Stimulated activated naive B cell treated with anti-CD40 and anti-IgM and Interleukin-4, amounts not matched to agents 10 μg/mL and 1 μg/mL and 100 μg/mL, for 72 hours (primary cell): ENCODE data around the gene IRX1.

ENCODE experiments used
- ATAC-seq, 2 donors: fragments of 150-1000 bp; cut with Tn5 transposase; replicated peaks; 2 replicates each; pipeline ENCODE4 v1.10.0; 2021; ENCODE audit warnings: moderate library complexity in 1 of 2
- DNase-seq: peaks from one replicate; pipeline ENCODE4 v3.0.0; 2021
- H3K27ac Mint-ChIP-seq: one replicate; pipeline ENCODE4 v1.8.0; 2022; ENCODE audit warnings: mild to moderate bottlenecking, mixed read lengths
- H3K27me3 Mint-ChIP-seq, 2 donors: one replicate each; pipeline ENCODE4 v1.8.0; 2022; ENCODE audit warnings: mixed read lengths in 2 of 2
- H3K36me3 Mint-ChIP-seq, 2 donors: one replicate each; pipeline ENCODE4 v1.8.0; 2022; ENCODE audit warnings: mixed read lengths in 2 of 2, mild to moderate bottlenecking in 1 of 2
- H3K4me1 Mint-ChIP-seq, 2 donors: one replicate each; pipeline ENCODE4 v1.8.0; 2022; ENCODE audit warnings: mixed read lengths in 2 of 2, mild to moderate bottlenecking in 1 of 2
- H3K4me3 Mint-ChIP-seq, 2 donors: one replicate each; pipeline ENCODE4 v1.8.0; 2022; ENCODE audit warnings: mild to moderate bottlenecking in 2 of 2, mixed read lengths in 2 of 2, moderate library complexity in 1 of 2
- H3K9me3 Mint-ChIP-seq, 2 donors: one replicate each; pipeline ENCODE4 v1.8.0; 2022; ENCODE audit warnings: mixed read lengths in 2 of 2, mild to moderate bottlenecking in 1 of 2

The IRX1 gene

GRCh38 chr5:3606121-3606831, 10.6 kb downstream of the IRX1 start:
- DNase-seq (no peak), ATAC-seq (no peak)
- H3K4me1 Mint-ChIP-seq, result peaks cover 2 to 13% of the 10 kb centered on the region in 2 donors
- H3K36me3 Mint-ChIP-seq, result peaks cover 2 to 7% of the 10 kb centered on the region in 2 donors
- no peak overlapping the region for H3K4me3 Mint-ChIP-seq
- peaks cover 0 to 3% of the 10 kb centered on the region in 2 donors for H3K9me3 Mint-ChIP-seq
- H3K27ac Mint-ChIP-seq, result no peak overlapping the region
- peaks cover 72 to 95% of the 10 kb centered on the region in 2 donors for H3K27me3 Mint-ChIP-seq

DNA sequence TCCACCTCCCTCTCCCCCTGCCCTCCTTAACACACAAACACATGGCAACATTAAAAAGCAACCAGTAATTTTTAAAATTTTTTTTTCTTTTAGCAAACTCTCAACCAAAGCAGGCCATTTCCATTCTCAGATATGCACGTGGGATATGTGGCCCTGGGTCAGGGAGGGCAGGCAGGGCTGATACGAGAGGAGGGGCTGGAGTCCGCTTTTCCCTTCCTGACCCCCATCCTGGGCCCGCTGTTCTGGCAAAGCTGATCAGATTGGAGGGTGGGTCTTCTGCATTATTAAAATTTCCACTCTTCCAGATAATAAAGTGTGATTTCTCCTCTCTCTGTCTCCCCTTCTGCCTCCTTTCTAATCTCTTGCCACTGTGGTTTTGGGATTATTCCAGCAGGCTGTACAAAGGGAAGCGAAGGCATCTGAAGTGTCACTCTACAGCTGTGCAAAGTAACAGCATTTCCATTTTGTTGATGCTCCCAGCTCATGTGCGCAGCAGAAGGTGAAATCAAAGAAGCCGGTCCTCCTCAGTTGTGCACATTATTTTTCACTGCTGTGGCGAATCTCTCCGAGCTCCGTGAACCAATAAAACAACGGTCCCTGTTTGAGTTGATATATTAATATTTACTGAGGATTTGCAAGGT, 12.0 kb downstream of the IRX1 start:
- no peak for ATAC-seq
- Mint-ChIP-seq H3K36me3 (peaks cover 0 to 3% of the 10 kb centered on the region in 2 donors), H3K4me3 (no peak overlapping the region), H3K4me1 (peaks cover under 1 to 8% of the 10 kb centered on the region in 2 donors), H3K9me3 (peaks cover 0 to 4% of the 10 kb centered on the region in 2 donors), H3K27ac (peak overlapping the region; percentile 56), H3K27me3 (peaks cover 58 to 81% of the 10 kb centered on the region in 2 donors)
- DNase-seq, result no peak

DNA sequence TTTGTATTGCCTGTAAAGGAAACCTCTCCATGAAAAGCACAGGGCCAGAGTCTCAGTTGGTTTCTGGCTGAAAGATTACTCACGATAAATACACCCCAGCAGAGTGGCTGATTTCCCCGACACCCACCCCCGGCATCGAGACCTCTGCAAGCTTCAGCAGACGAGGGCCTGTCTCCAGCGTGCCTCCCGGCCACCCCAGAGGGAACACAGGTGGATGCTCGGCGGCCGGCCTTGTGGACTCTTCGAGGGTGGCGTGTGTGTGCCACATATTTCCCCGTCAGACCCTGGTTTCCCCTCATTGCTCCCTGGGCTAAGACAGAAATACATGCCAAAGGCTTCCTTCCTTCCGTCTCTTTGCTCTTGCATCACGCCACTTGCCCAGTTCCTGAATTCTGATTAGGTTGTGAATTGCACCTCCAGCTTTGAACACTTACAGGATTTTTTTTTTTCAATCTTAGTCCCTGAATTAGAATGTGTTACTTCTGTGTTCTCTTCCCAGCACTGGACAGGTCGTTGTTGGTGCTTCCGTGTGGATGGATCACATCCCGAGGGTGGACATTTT, 13.6 kb downstream of the IRX1 start:
- no peaks in the 10 kb centered on the region for H3K4me1 Mint-ChIP-seq
- H3K4me3 Mint-ChIP-seq, result no peak overlapping the region
- DNase-seq (no peak), ATAC-seq (no peak)
- H3K9me3 Mint-ChIP-seq, result peaks cover 0 to 4% of the 10 kb centered on the region in 2 donors
- peaks cover 43 to 66% of the 10 kb centered on the region in 2 donors for H3K27me3 Mint-ChIP-seq
- no peak overlapping the region for H3K27ac Mint-ChIP-seq
- peaks cover 0 to 3% of the 10 kb centered on the region in 2 donors for H3K36me3 Mint-ChIP-seq

GRCh38 chr5:3612591-3613042, 17.0 kb downstream of the IRX1 start:
- ATAC-seq (no peak), DNase-seq (no peak)
- Mint-ChIP-seq H3K4me1 (no peaks in the 10 kb centered on the region), H3K9me3 (peaks cover 0 to 3% of the 10 kb centered on the region in 2 donors), H3K27me3 (peaks cover 17 to 31% of the 10 kb centered on the region in 2 donors), H3K4me3 (no peak overlapping the region), H3K27ac (no peak overlapping the region), H3K36me3 (no peaks in the 10 kb centered on the region)

DNA sequence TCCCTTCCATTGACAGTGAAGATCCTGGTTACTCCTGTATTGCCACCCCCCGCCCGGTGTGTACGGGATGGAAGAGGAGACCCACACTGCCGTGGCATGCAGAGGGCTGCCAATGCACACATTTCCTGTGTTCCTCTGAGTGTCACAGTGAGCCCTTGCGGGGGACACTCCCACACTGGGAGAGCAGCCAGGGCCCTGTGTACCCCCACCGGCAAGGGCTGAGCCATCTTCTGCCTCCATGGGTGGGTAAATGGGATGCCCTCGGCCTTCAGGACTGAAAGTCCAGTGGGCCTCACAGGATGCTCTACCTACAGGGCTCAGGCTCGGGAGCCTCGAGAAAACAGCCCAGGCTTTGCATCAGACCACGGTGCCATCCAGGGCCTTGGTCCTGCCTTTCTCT, 18.1 kb downstream of the IRX1 start:
- H3K27ac Mint-ChIP-seq, result no peak overlapping the region
- H3K27me3 Mint-ChIP-seq, result peaks cover 8 to 20% of the 10 kb centered on the region in 2 donors
- peaks cover 0 to 3% of the 10 kb centered on the region in 2 donors for H3K9me3 Mint-ChIP-seq
- DNase-seq (no peak), ATAC-seq (no peak)
- H3K36me3 Mint-ChIP-seq, result no peaks in the 10 kb centered on the region
- no peak overlapping the region for H3K4me3 Mint-ChIP-seq
- no peaks in the 10 kb centered on the region for H3K4me1 Mint-ChIP-seq

- no peaks in the 10 kb centered on the region for H3K36me3 Mint-ChIP-seq
- no peaks in the 10 kb centered on the region for H3K4me1 Mint-ChIP-seq
- no peak overlapping the region for H3K27ac Mint-ChIP-seq
- peaks cover 0 to 5% of the 10 kb centered on the region in 2 donors for H3K27me3 Mint-ChIP-seq
- no peak for DNase-seq
- no peak overlapping the region for H3K4me3 Mint-ChIP-seq
- H3K9me3 Mint-ChIP-seq, result peaks cover 0 to 1% of the 10 kb centered on the region in 2 donors
- no peak for ATAC-seq
Measured at GRCh38 chr5:3615217-3615616, 19.6 kb downstream of the IRX1 start.

DNA sequence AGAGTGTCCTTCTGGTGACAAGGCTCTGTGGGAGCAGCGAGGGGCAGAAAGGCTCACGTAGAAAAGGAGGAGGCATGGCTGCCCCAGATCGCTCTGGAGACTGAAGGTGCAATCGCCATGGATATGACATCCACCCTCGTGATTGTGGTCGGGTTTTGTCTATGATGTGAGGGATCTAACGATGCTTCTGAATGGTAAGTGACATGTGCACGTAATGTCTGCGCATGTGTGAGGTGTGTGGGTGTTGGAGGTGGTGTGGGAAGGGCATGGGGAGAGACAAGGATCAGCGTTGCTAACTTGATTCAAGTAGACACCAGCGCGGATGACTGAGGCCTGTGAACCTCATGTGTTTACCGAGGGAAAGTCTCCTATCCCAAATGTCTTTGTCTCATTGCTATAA, 20.2 kb downstream of the IRX1 start:
- no peaks in the 10 kb centered on the region for H3K27me3 Mint-ChIP-seq
- no peak for ATAC-seq
- H3K4me1 Mint-ChIP-seq, result no peaks in the 10 kb centered on the region
- H3K4me3 Mint-ChIP-seq, result no peak overlapping the region
- peaks cover 0 to 3% of the 10 kb centered on the region in 2 donors for H3K9me3 Mint-ChIP-seq
- H3K36me3 Mint-ChIP-seq, result no peaks in the 10 kb centered on the region
- DNase-seq, result no peak
- H3K27ac Mint-ChIP-seq, result no peak overlapping the region

DNA sequence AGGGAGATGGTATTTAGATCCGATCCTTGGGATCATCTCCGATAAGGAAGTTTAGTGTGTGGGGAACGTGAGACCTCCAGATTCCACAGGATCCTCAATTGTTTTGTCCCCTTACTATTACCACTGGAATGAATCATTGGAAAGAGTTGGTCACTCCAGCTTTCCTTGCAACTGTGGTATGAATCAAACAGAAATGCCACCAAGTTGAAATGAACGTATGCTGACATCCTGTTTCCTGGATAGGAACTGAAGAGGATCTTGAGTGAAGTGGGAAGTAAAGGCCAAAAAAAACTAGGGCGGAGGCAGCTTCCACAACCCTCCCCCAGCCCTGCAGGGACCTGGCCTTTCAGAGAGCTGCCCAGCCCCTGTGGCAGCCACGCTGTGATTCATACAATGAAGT, 23.9 kb downstream of the IRX1 start:
- ATAC-seq (no peak), DNase-seq (no peak)
- no peaks in the 10 kb centered on the region for H3K27me3 Mint-ChIP-seq
- H3K36me3 Mint-ChIP-seq, result no peaks in the 10 kb centered on the region
- no peak overlapping the region for H3K27ac Mint-ChIP-seq
- peaks cover 0 to 2% of the 10 kb centered on the region in 2 donors for H3K9me3 Mint-ChIP-seq
- H3K4me1 Mint-ChIP-seq, result no peaks in the 10 kb centered on the region
- no peak overlapping the region for H3K4me3 Mint-ChIP-seq

GRCh38 chr5:3622961-3623360, 27.3 kb downstream of the IRX1 start:
- DNase-seq (no peak), ATAC-seq (no peak)
- Mint-ChIP-seq H3K9me3 (peaks cover 0 to 6% of the 10 kb centered on the region in 2 donors), H3K27ac (no peak overlapping the region), H3K36me3 (no peaks in the 10 kb centered on the region), H3K27me3 (no peaks in the 10 kb centered on the region), H3K4me1 (no peaks in the 10 kb centered on the region), H3K4me3 (no peak overlapping the region)

DNA sequence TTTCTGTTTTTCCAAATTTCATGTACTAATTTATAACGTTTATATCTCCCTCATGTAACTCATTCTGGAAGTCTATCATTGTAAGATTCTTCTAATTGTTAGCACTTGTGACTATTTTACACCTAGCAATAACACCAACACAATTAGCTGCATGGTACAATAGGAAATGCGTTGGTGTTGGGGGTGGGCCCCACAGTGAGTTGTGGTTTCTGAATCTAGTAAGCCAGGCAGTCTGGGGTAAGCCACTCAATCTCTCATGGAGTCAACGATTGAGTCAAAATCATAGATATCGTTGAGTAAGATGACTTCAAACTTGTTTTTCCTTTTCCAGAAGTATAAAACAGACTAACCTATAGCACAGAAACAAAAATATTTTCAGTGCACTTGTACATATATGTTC, 30.0 kb downstream of the IRX1 start:
- H3K36me3 Mint-ChIP-seq, result no peaks in the 10 kb centered on the region
- H3K4me1 Mint-ChIP-seq, result no peaks in the 10 kb centered on the region
- no peak overlapping the region for H3K4me3 Mint-ChIP-seq
- H3K27me3 Mint-ChIP-seq, result no peaks in the 10 kb centered on the region
- DNase-seq (no peak), ATAC-seq (no peak)
- H3K9me3 Mint-ChIP-seq, result peaks cover 0 to 7% of the 10 kb centered on the region in 2 donors
- H3K27ac Mint-ChIP-seq, result no peak overlapping the region

DNA sequence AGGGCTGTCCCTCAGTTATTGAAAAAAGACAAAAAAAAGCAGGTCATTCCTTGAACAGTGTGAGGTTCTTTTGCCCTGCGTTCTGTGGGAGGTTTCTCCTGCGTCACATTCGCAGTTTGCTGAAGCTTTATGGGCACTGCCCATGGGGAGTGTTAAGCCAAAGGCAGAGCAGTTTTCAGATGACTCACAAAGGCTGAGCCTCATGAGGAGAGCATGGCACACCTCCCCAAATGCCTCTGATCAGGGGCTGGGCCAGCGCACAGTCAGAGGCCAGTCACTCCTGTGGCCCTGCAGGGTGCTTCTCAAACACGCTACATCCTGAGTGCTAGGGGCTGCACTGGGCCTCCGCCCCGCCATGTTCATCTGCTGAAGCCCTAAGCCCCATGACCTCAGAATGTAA, 38.4 kb downstream of the IRX1 start:
- Mint-ChIP-seq H3K4me1 (no peaks in the 10 kb centered on the region), H3K27ac (no peak overlapping the region)
- no peak for ATAC-seq

GRCh38 chr5:3639175-3639574, 43.5 kb downstream of the IRX1 start:
- no peak overlapping the region for H3K27ac Mint-ChIP-seq
- no peak for ATAC-seq
- H3K4me3 Mint-ChIP-seq, result no peak overlapping the region
- no peaks in the 10 kb centered on the region for H3K36me3 Mint-ChIP-seq
- no peak for DNase-seq
- no peaks in the 10 kb centered on the region for H3K4me1 Mint-ChIP-seq
- peaks cover 0 to 6% of the 10 kb centered on the region in 2 donors for H3K27me3 Mint-ChIP-seq
- peaks cover 3 to 5% of the 10 kb centered on the region in 2 donors for H3K9me3 Mint-ChIP-seq

More for the DNA sequence above, 38.4 kb downstream of the IRX1 start:
- DNase-seq, result no peak
- Mint-ChIP-seq H3K9me3 (peaks cover 3 to 8% of the 10 kb centered on the region in 2 donors), H3K36me3 (no peaks in the 10 kb centered on the region), H3K4me3 (no peak overlapping the region), H3K27me3 (peaks cover 0 to 6% of the 10 kb centered on the region in 2 donors)

DNA sequence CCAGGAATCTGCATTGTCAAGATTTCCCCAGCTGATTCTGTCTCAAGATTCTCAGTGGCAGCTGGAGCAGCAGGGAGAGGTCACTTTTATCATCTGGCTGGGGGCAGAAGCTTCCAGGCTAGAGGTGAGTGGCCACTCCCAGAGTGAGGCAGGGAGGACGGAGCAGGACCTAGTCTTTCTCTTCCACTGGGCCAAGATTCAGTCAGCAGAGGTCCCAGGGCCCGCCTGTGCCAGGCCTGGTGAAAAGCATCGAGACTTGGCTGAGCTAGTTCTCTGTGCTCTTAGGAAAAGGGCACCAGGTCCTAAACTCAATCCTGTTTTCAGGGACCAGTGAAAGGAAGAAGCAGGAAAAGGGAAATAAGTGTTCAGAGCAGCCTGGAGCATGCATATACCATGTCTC, 46.6 kb downstream of the IRX1 start:
- Mint-ChIP-seq H3K4me1 (no peaks in the 10 kb centered on the region), H3K9me3 (peaks cover 5 to 7% of the 10 kb centered on the region in 2 donors), H3K4me3 (no peak overlapping the region), H3K36me3 (no peaks in the 10 kb centered on the region), H3K27me3 (no peaks in the 10 kb centered on the region), H3K27ac (no peak overlapping the region)
- ATAC-seq (no peak), DNase-seq (no peak)

DNA sequence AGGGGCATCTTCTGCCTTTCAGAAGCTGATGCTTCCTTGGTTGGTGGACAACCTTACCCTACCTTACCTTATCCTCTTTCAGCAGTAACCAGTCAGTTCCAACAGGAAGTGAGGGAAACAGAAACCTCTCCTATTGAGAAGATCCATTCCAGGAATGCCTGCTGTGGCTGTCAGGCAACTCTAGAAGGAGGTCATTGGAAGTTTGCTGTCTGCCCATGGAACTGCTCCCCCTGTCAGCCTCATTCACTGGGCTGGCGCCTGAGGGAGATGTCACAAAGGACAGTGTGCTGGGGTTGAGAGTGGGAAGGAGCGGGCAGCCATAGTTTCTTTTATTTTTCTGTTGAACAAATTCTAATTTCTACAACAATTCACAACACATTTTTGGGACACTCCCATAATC, 54.7 kb downstream of the IRX1 start:
- Mint-ChIP-seq H3K4me3 (no peak overlapping the region), H3K27ac (no peak overlapping the region), H3K4me1 (no peaks in the 10 kb centered on the region), H3K9me3 (peaks cover 3 to 8% of the 10 kb centered on the region in 2 donors), H3K27me3 (no peaks in the 10 kb centered on the region), H3K36me3 (no peaks in the 10 kb centered on the region)
- ATAC-seq (no peak), DNase-seq (no peak)

DNA sequence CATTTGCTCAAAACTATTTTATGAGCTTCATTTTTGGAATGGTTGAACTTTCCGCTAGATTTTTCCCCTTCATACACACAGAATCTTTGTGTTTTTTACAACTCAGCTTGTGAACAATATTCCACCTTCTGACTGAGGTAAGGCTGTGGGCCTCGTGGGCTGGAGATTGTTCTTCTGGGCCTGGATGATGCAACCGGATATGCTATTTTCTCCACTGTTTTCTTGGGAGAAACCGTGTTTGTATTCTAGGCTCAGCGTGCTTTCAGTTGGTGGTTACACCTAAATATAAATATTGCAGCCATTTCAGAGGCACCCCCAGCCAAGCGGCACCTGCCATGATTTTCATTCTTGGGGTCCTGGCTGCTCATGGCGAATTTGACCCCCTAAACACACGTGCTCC, 55.2 kb downstream of the IRX1 start:
- Mint-ChIP-seq H3K27me3 (no peaks in the 10 kb centered on the region), H3K36me3 (no peaks in the 10 kb centered on the region), H3K9me3 (peaks cover 3 to 6% of the 10 kb centered on the region in 2 donors), H3K4me3 (no peak overlapping the region), H3K27ac (no peak overlapping the region), H3K4me1 (no peaks in the 10 kb centered on the region)
- ATAC-seq (no peak), DNase-seq (no peak)
